SU-DHL-6 (cell line): ENCODE measurements around the gene TMEM141.

Source experiments
- EZH2phosphoT487 ChIP-seq: fragments of 200-600 bp; sonication (generic), shearing (Covaris generic); conservative IDR thresholded peaks from 2 replicates; pipeline ENCODE4 v1.6.1; 2018; ENCODE audit warnings: mild to moderate bottlenecking, antibody characterized with exemption, low read length, moderate library complexity, mixed read lengths
- TF ChIP-seq, protein P1 (sequence below): fragments of 200-600 bp; sonication (generic); IDR thresholded peaks from one replicate; pipeline ENCODE4 v1.5.1; 2017; ENCODE audit warnings: antibody characterized with exemption, mild to moderate bottlenecking, low read length, moderate library complexity; ENCODE audit not compliant: insufficient read depth, poor library complexity, severe bottlenecking

DNA sequence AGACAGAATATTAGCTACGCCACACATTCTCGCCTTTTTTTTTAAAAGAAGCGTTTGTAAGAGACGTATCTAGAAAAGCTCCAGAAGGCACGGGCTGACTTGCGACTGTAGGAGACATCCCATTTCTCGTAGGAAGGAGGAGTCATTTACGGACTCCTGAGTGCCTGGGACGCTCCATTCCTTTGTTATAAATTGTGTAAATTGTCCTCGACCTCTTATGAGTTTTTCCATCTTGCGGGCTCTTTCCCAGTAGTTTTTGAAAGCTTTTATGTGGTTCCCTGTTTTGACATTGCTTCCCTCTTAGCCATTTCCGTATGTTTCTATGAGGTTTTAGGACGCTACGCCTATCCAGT lies 17.6 kb downstream of the TMEM141 start:
- TF ChIP-seq, protein P1, sequence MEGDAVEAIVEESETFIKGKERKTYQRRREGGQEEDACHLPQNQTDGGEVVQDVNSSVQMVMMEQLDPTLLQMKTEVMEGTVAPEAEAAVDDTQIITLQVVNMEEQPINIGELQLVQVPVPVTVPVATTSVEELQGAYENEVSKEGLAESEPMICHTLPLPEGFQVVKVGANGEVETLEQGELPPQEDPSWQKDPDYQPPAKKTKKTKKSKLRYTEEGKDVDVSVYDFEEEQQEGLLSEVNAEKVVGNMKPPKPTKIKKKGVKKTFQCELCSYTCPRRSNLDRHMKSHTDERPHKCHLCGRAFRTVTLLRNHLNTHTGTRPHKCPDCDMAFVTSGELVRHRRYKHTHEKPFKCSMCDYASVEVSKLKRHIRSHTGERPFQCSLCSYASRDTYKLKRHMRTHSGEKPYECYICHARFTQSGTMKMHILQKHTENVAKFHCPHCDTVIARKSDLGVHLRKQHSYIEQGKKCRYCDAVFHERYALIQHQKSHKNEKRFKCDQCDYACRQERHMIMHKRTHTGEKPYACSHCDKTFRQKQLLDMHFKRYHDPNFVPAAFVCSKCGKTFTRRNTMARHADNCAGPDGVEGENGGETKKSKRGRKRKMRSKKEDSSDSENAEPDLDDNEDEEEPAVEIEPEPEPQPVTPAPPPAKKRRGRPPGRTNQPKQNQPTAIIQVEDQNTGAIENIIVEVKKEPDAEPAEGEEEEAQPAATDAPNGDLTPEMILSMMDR: no peak
- TF ChIP-seq EZH2phosphoT487: no peak
